HL-60 (cell line): ENCODE data around the gene LBH.

ENCODE experiments used
- POLR2AphosphoS5 ChIP-seq: IDR thresholded peaks from 2 replicates; pipeline ENCODE4 v1.6.1; 2012; ENCODE audit warnings: low read depth
- REST ChIP-seq: IDR thresholded peaks from 2 replicates; pipeline ENCODE4 v1.6.1; 2012; ENCODE audit warnings: low read depth; ENCODE audit not compliant: insufficient replicate concordance
- SPI1 ChIP-seq: IDR thresholded peaks from 2 replicates; pipeline ENCODE4 v1.6.1; 2012; ENCODE audit warnings: low read depth, mild to moderate bottlenecking, borderline replicate concordance
- TF ChIP-seq, protein P1 (sequence below): IDR thresholded peaks from one replicate; pipeline ENCODE4 v1.5.1; 2011; ENCODE audit warnings: low read length, control low read depth, inconsistent platforms; ENCODE audit not compliant: insufficient read depth

- TF ChIP-seq, protein P1, sequence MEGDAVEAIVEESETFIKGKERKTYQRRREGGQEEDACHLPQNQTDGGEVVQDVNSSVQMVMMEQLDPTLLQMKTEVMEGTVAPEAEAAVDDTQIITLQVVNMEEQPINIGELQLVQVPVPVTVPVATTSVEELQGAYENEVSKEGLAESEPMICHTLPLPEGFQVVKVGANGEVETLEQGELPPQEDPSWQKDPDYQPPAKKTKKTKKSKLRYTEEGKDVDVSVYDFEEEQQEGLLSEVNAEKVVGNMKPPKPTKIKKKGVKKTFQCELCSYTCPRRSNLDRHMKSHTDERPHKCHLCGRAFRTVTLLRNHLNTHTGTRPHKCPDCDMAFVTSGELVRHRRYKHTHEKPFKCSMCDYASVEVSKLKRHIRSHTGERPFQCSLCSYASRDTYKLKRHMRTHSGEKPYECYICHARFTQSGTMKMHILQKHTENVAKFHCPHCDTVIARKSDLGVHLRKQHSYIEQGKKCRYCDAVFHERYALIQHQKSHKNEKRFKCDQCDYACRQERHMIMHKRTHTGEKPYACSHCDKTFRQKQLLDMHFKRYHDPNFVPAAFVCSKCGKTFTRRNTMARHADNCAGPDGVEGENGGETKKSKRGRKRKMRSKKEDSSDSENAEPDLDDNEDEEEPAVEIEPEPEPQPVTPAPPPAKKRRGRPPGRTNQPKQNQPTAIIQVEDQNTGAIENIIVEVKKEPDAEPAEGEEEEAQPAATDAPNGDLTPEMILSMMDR: no peak
- TF ChIP-seq POLR2AphosphoS5 (no peak), SPI1 (no peak), REST (no peak)
Observed at GRCh38 chr2:30259827-30260679, 28.7 kb downstream of the LBH start.
